ENCODE data around the gene ZNF655. TPM values are rescaled to one million over a fixed set of nuclear protein-coding genes. Genes with fewer than 3 reads are reported as not detected.
A peak's percentile ranks its signal among the peaks of the same experiment; 100 is the strongest.

Gene ZNF655
- total and polyA plus RNA-seq, 2 donors from 2014 or later: 30.4 to 66.8 TPM

DNA sequence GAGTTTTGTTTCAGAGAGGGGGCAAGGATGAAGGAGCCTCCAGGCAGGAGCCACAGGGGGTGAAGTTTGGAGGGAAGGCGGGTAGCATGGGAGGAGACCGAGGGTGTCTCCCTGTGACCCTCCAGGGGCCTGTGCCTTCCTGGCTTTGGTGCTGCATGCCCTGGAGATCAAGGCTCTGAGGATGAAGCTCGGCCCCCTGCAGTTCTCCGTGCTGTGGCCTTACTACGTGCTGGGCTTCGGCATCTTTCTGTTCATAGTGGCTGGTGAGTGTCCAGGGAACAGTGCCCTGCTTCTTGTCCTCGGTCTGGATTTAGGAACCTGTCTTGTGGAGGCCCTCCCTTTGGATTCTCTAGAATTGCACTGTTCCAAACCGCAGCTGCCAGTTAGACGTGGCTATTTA lies 49.1 kb downstream of the ZNF655 start:
- intact Hi-C loops (cut with DNase I): no loop called here

DNA sequence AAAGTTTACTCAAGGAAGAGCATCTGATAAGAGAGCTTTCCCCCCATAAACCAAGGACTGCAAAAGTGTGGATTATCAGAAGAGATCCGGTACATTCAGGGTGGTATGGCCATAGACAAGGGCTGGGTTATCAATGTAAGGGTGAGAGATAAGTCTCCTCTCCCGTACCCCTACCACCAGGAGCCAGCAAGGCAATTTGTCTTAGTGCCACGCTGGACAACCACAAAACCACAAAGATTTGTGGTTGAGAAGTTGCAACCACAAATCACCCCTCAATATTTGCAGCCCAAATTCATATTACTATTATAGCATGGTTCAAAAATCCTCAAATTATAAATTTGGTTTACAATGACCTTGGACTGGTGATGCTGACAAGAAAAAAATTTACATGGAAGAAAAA lies 56.1 kb downstream of the ZNF655 start:
- FAIRE-seq: no peak
- intact Hi-C loops (cut with DNase I): no loop called here
- TF ChIP-seq, protein P1, sequence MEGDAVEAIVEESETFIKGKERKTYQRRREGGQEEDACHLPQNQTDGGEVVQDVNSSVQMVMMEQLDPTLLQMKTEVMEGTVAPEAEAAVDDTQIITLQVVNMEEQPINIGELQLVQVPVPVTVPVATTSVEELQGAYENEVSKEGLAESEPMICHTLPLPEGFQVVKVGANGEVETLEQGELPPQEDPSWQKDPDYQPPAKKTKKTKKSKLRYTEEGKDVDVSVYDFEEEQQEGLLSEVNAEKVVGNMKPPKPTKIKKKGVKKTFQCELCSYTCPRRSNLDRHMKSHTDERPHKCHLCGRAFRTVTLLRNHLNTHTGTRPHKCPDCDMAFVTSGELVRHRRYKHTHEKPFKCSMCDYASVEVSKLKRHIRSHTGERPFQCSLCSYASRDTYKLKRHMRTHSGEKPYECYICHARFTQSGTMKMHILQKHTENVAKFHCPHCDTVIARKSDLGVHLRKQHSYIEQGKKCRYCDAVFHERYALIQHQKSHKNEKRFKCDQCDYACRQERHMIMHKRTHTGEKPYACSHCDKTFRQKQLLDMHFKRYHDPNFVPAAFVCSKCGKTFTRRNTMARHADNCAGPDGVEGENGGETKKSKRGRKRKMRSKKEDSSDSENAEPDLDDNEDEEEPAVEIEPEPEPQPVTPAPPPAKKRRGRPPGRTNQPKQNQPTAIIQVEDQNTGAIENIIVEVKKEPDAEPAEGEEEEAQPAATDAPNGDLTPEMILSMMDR (IDR thresholded peaks at IDR 0.05; ENCODE audit: borderline replicate concordance, extremely low read depth, insufficient read depth): no peak
- Histone ChIP-seq H3K36me3 (ENCODE audit: control insufficient read depth in 2 of 3, insufficient read depth in 3 of 3, low read length in 3 of 3) (peaks cover 0 to 9% (median 7%) of the 10 kb centered on the region in 3 donors), H3K4me3 (ENCODE audit: low read length in 3 of 3) (no peak overlapping the region), H3K4me1 (ENCODE audit: control insufficient read depth in 2 of 3, insufficient read depth in 2 of 3, low read depth in 1 of 3, low read length in 3 of 3) (peaks cover 0 to 7% (median 7%) of the 10 kb centered on the region in 3 donors), H3K27me3 (ENCODE audit: control insufficient read depth, insufficient read depth, low read length) (no peaks in the 10 kb centered on the region), H3K9me3 (ENCODE audit: control insufficient read depth in 2 of 3, insufficient read depth in 1 of 3, low read length in 3 of 3) (no peaks in the 10 kb centered on the region), H3K9ac (ENCODE audit: low read length in 3 of 3) (no peak overlapping the region), H3K27ac (ENCODE audit: low read depth in 2 of 2, low read length in 2 of 2) (no peak overlapping the region)
- no peak for DNase-seq

More for the DNA sequence above, 49.1 kb downstream of the ZNF655 start:
- Histone ChIP-seq H3K4me3 (ENCODE audit: low read length in 3 of 3) (no peak overlapping the region), H3K36me3 (ENCODE audit: control insufficient read depth in 2 of 3, insufficient read depth in 3 of 3, low read length in 3 of 3) (no peaks in the 10 kb centered on the region), H3K9me3 (ENCODE audit: control insufficient read depth in 2 of 3, insufficient read depth in 1 of 3, low read length in 3 of 3) (no peaks in the 10 kb centered on the region), H3K4me1 (ENCODE audit: control insufficient read depth in 2 of 3, insufficient read depth in 2 of 3, low read depth in 1 of 3, low read length in 3 of 3) (no peaks in the 10 kb centered on the region), H3K9ac (ENCODE audit: low read length in 3 of 3) (no peak overlapping the region), H3K27me3 (ENCODE audit: control insufficient read depth, insufficient read depth, low read length) (no peaks in the 10 kb centered on the region), H3K27ac (ENCODE audit: low read depth in 2 of 2, low read length in 2 of 2) (no peak overlapping the region)
- DNase-seq: no peak
- TF ChIP-seq, protein P1 (IDR thresholded peaks at IDR 0.05; ENCODE audit: borderline replicate concordance, extremely low read depth, insufficient read depth): no peak
- no peak for FAIRE-seq

DNA sequence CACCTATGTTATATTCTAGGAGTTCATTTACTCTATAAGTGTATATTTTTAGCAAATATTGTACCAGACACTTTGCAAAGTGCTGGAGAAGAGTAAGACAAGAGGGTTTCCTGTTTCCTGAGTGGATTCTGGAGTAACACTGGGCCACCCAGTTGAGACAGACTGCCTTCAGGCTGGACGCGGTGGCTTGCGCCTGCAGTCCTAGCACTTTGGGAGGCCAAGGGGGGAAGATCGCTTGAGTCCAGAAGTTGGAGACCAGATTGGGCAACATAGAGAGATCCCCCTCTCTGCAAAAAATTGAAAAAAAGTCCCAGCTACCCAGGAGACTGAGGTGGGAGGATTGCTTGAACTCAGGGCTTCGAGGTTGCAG lies 57.5 kb downstream of the ZNF655 start:
- Histone ChIP-seq H3K9me3 (ENCODE audit: control insufficient read depth in 2 of 3, insufficient read depth in 1 of 3, low read length in 3 of 3) (no peaks in the 10 kb centered on the region), H3K27me3 (ENCODE audit: control insufficient read depth, insufficient read depth, low read length) (no peaks in the 10 kb centered on the region), H3K4me3 (ENCODE audit: low read length in 3 of 3) (peak overlapping the region in 2 of 3 donors; percentile 95 to 96), H3K27ac (ENCODE audit: low read depth in 2 of 2, low read length in 2 of 2) (no peak overlapping the region), H3K9ac (ENCODE audit: low read length in 3 of 3) (no peak overlapping the region), H3K4me1 (ENCODE audit: control insufficient read depth in 2 of 3, insufficient read depth in 2 of 3, low read depth in 1 of 3, low read length in 3 of 3) (peaks cover 0 to 7% (median 7%) of the 10 kb centered on the region in 3 donors), H3K36me3 (ENCODE audit: control insufficient read depth in 2 of 3, insufficient read depth in 3 of 3, low read length in 3 of 3) (peaks cover 0 to 24% (median 17%) of the 10 kb centered on the region in 3 donors)
- no peak for DNase-seq
- intact Hi-C loops (cut with DNase I): no loop called here
- TF ChIP-seq, protein P1 (IDR thresholded peaks at IDR 0.05; ENCODE audit: borderline replicate concordance, extremely low read depth, insufficient read depth): no peak
- no peak for FAIRE-seq

Data from kidney (tissue), 14 donors.